ENCODE measurements around the gene TMEM51. TPM values are rescaled to one million over a fixed set of nuclear protein-coding genes. Genes with fewer than 3 reads are reported as not detected.

Gene TMEM51
- total RNA-seq, 1 experiment from 2014 or later, result 21.4 TPM

DNA sequence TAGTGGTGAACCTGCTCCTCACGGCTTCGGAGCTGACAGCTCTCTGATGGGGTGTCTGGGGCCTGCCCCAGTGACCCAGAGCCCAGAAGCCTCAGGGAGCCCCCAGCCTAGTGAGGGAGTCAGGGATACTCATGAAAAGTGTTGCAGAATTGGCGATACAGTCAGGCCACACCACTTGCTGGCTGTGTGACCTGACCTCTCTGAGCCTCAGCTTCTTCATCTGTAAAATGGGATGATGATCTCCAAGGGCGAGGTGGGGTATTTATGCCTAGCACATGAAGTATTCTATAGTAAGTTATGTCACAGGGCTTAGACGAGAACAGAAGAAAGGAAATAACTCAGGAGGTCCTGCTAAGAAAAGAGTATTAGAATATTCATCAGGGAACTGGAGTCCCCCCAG, 1.6 kb downstream of the TMEM51 start:
- no peak overlapping the region for H3K4me3 ChIP-seq
- no peak overlapping the region for H3K27ac ChIP-seq
- peaks cover 18% of the 10 kb centered on the region for H3K4me1 ChIP-seq
- H3K36me3 ChIP-seq, result no peaks in the 10 kb centered on the region
- DNase-seq, result no peak
- no peaks in the 10 kb centered on the region for H3K27me3 ChIP-seq
- H3K9me3 ChIP-seq (replicated peaks), result no peaks in the 10 kb centered on the region

DNA sequence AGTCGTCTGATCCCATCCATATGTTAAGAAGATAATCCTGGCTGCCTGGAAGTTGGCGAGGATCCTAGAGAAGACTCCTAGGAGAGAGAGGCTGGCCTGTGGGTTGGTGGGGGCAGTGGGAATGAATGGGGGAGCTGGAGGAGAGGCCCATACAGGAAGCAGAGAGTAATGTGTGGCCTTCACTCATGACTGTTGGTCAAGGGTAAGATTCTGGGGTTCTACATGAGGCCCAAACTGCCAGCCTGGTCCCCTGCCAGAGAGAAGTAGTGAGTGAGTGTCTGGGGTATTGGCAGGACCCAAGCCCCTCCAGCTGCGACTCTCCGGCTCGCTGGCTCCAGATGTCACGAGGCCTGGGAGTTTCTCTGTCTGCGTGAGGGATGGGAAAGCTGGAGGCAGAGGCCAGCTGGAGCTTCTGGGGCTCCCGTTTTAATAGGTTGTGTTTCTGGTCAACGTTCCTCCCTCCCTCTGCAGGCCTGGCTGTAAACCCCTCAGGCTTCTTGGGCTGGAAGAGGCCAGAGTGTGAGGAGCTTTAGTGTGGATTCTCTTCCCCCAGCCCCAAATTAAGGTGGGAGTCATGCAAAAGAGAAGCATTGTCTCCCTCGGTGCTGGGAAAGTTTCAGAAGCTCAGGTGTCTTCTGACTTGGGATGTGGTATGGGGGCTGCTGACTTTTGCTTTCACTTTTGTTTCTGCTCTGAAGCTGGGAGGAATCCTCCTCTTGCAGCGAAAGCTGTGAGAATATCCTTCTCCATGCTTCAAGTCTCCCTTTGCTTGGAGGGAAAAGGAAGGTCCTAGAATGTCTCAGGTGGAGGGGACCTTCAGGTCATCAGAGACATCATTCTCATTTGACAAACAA, 2.6 kb downstream of the TMEM51 start:
- H3K36me3 ChIP-seq, result no peaks in the 10 kb centered on the region
- no peaks in the 10 kb centered on the region for H3K9me3 ChIP-seq (replicated peaks)
- H3K4me1 ChIP-seq, result peaks cover 24% of the 10 kb centered on the region
- DNase-seq, result peak; percentile 35 to 60
- H3K27ac ChIP-seq, result no peak overlapping the region
- H3K4me3 ChIP-seq, result no peak overlapping the region
- H3K27me3 ChIP-seq, result no peaks in the 10 kb centered on the region

DNA sequence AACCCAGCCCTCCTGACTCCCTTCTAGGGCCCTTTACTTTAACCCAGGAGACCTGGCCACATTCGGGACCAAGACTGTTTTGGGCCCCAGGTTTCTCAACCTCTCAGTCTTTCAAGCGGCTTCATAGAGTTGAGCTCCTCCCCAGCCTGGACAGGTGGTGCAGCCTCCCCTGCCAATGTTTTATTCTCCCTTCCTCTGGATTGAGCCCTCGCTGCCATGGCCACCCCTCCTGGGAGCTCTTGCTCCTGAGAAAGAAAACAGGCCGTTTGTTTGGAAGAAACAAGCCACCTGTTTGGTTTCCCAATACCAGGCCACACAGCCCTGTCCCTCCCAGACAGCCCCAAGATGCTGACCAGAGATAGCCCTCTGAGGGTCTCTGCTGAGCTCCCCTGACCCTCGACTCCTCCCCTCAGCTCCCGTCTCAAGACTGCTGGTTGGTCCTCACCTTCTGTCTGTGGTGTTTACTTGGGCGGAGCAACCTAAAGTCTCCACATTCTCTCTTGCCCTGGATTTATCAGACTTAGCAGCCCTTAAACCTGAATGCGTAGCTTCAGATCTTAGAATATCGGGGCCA, 3.3 kb downstream of the TMEM51 start:
- no peak overlapping the region for H3K4me3 ChIP-seq
- H3K9me3 ChIP-seq (replicated peaks), result no peaks in the 10 kb centered on the region
- DNase-seq, result no peak
- peaks cover 22% of the 10 kb centered on the region for H3K4me1 ChIP-seq
- H3K27me3 ChIP-seq, result no peaks in the 10 kb centered on the region
- no peak overlapping the region for H3K27ac ChIP-seq
- H3K36me3 ChIP-seq, result no peaks in the 10 kb centered on the region

GRCh38 chr1:15157524-15158399, 4.2 kb downstream of the TMEM51 start:
- Histone ChIP-seq H3K9me3 (replicated peaks) (no peaks in the 10 kb centered on the region), H3K4me3 (no peak overlapping the region), H3K27ac (no peak overlapping the region), H3K36me3 (no peaks in the 10 kb centered on the region), H3K27me3 (no peaks in the 10 kb centered on the region), H3K4me1 (peaks cover 18% of the 10 kb centered on the region)
- DNase-seq, result no peak

DNA sequence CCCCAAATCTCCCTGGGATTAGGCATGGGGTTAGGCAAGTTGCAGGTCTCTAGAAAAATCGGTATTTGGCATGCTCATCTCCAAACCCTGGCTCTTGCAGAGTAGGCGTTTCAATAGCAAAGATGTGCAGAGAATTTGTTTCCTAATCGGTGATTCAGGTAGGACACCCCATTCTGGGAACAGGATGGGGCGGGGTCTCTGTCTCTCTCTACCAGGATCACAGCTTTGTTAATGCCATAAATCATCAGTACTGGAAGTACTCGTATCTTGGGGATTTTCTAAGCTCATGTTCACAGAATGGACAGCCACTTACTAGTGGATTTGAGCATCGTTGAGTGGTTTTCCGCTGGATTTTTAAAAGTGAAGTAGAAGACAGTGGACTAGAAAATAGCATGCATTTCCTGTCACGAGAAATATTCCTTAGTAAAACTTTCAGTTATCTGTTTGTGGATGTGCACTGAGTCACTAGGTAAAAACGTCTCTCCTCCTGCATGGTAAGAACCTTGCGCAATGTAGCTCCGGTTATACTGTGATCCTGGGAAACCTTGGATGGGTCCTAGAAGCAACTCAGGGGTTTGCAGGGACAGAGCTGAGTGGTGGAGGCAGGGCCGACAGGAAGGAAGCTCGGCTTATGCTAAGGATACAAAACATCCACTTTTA, 5.1 kb downstream of the TMEM51 start:
- Histone ChIP-seq H3K27ac (no peak overlapping the region), H3K36me3 (no peaks in the 10 kb centered on the region), H3K27me3 (no peaks in the 10 kb centered on the region), H3K4me3 (no peak overlapping the region), H3K4me1 (peaks cover 18% of the 10 kb centered on the region), H3K9me3 (replicated peaks) (no peaks in the 10 kb centered on the region)
- no peak for DNase-seq

DNA sequence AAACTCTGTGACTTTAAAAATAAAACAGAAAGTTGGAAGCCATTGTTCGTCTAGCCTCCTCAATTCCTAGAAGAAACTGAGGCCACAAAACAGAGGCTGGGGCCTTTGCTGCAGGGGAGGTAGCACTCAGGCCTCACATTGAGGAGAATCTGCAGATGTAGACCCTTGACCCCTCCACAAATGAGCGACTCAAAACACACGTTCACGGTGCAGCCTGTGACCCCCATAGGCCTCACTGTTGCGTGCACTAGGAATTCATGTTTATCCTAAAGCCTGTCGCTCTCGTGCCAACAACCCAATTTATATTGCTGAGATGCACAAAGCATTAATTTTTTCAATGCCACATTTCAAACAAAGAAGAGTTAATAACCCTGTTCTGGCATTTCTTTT, 5.6 kb downstream of the TMEM51 start:
- Histone ChIP-seq H3K27me3 (no peaks in the 10 kb centered on the region), H3K4me3 (no peak overlapping the region), H3K36me3 (no peaks in the 10 kb centered on the region), H3K9me3 (replicated peaks) (no peaks in the 10 kb centered on the region), H3K4me1 (peaks cover 18% of the 10 kb centered on the region), H3K27ac (no peak overlapping the region)
- no peak for DNase-seq

- Histone ChIP-seq H3K4me3 (no peak overlapping the region), H3K36me3 (no peaks in the 10 kb centered on the region), H3K27ac (no peak overlapping the region), H3K4me1 (peaks cover 18% of the 10 kb centered on the region), H3K27me3 (no peaks in the 10 kb centered on the region), H3K9me3 (replicated peaks) (no peaks in the 10 kb centered on the region)
- no peak for DNase-seq
Observed at GRCh38 chr1:15160626-15161025, 7.1 kb downstream of the TMEM51 start.

GRCh38 chr1:15167386-15167785, 13.8 kb downstream of the TMEM51 start:
- Histone ChIP-seq H3K27me3 (no peaks in the 10 kb centered on the region), H3K4me3 (no peak overlapping the region), H3K36me3 (no peaks in the 10 kb centered on the region), H3K4me1 (peaks cover 5% of the 10 kb centered on the region), H3K9me3 (replicated peaks) (no peaks in the 10 kb centered on the region), H3K27ac (no peak overlapping the region)
- DNase-seq, result no peak

GRCh38 chr1:15168479-15168878, 14.9 kb downstream of the TMEM51 start:
- H3K27ac ChIP-seq, result no peak overlapping the region
- H3K36me3 ChIP-seq, result no peaks in the 10 kb centered on the region
- no peaks in the 10 kb centered on the region for H3K9me3 ChIP-seq (replicated peaks)
- no peaks in the 10 kb centered on the region for H3K27me3 ChIP-seq
- H3K4me3 ChIP-seq, result no peak overlapping the region
- DNase-seq, result no peak
- peaks cover 14% of the 10 kb centered on the region for H3K4me1 ChIP-seq

GRCh38 chr1:15170071-15170470, 16.5 kb downstream of the TMEM51 start:
- no peak for DNase-seq
- H3K27me3 ChIP-seq, result no peaks in the 10 kb centered on the region
- no peak overlapping the region for H3K4me3 ChIP-seq
- no peaks in the 10 kb centered on the region for H3K36me3 ChIP-seq
- no peak overlapping the region for H3K27ac ChIP-seq
- H3K4me1 ChIP-seq, result peaks cover 27% of the 10 kb centered on the region
- no peaks in the 10 kb centered on the region for H3K9me3 ChIP-seq (replicated peaks)

GRCh38 chr1:15171271-15171908, 17.8 kb downstream of the TMEM51 start:
- Histone ChIP-seq H3K4me1 (peaks cover 27% of the 10 kb centered on the region), H3K9me3 (replicated peaks) (no peaks in the 10 kb centered on the region), H3K27me3 (no peaks in the 10 kb centered on the region), H3K4me3 (no peak overlapping the region), H3K27ac (no peak overlapping the region), H3K36me3 (no peaks in the 10 kb centered on the region)
- no peak for DNase-seq

DNA sequence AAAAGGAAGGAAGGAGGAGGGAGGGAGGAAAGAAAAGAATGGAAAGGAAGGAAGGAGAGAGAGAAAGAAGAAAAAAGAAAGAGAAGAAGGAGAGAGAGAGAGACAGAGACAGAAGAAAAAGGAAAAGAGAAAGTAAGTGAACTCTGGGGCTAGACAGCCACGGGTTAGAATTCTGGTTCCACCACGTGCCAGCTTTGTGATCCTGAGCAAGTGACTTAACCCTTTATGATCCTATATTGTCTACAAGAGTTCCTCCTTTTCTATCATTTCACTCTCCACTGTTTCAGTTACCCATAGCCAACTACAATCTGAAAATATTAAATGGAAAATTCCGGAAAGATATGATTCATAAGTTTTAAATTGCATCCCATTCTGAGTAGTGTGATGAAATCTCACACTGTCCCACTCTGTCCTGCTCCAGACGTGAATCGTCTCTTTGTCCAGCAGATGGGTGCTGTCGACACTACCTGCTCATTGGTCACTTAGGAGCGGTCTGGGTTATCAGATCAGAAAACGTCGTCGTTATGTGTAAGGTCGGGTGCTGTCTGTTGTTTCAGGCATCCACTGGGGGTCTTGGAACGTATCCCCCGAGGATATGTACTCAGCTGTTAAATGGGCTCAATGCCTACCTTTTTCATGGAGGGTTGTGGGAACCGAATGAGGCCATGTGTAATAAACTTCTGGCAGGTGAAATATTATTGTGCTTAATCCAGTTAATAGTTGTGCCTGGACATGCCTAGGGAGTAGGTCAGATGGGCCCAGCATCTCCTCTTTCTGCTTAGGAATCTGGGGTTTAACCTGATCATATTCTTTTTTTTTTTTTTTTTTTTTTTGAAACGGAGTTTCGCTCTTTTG, 19.1 kb downstream of the TMEM51 start:
- Histone ChIP-seq H3K9me3 (replicated peaks) (no peaks in the 10 kb centered on the region), H3K4me1 (peaks cover 34% of the 10 kb centered on the region), H3K36me3 (no peaks in the 10 kb centered on the region), H3K27me3 (no peaks in the 10 kb centered on the region), H3K4me3 (no peak overlapping the region), H3K27ac (no peak overlapping the region; the same call in 1 of the 2 replicates)
- peak in 1 of 2 experiments; percentile 53 for DNase-seq

- no peak overlapping the region for H3K4me3 ChIP-seq
- H3K27ac ChIP-seq, result no peak overlapping the region
- no peaks in the 10 kb centered on the region for H3K36me3 ChIP-seq
- peaks cover 46% of the 10 kb centered on the region for H3K4me1 ChIP-seq
- DNase-seq, result peak in 1 of 2 experiments; percentile 45
- H3K27me3 ChIP-seq, result no peaks in the 10 kb centered on the region
- H3K9me3 ChIP-seq (replicated peaks), result no peaks in the 10 kb centered on the region
Observed at GRCh38 chr1:15173863-15174614, 20.5 kb downstream of the TMEM51 start.
